HG02642 (cell line): ENCODE measurements around the gene XRN2.
"Not testable (repeated sequence)": the region's sequence is repeated elsewhere in the genome, so short reads cannot be mapped to it uniquely, and the experiment has no call there.

Experiments
- ATAC-seq: cut with Tn5 transposase; IDR thresholded peaks from one replicate; pipeline ENCODE4 v1.9.1; 2021; ENCODE audit warnings: mild to moderate bottlenecking; ENCODE audit not compliant: unreplicated experiment, poor library complexity

Gene XRN2

DNA sequence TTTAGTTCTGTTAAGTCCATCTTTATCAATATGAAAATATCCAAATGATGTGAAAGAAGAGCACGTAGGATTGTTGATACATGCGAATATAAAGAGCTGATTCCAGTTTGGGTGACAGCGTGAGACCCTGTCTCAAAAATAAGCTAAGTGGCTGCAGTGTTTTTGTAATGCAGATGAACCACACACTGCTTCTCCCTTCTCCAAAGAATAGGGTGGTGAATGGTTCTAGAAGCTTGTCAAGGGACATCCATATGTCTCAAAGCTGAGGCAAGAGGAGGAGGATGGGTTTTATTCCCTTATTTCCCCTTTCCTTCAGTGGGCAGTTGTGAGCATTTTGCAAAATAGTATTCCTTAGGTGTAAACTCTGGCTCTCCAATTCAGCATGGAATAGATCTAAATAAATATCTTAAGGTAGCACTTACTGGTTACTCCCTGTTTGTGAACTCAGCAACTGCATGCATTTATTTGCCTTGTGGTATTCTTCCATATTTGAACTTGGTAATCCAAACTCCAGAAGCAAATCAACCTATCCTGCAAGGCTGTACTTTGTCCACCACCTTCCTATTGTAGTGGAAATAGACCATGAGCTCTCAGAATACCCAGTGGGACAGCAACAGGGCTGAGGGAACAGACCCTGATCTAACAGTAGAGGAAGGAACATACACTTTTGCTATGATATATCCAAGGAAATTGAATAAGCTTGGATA lies 38.0 kb downstream of the XRN2 start:
- ATAC-seq = no peak

DNA sequence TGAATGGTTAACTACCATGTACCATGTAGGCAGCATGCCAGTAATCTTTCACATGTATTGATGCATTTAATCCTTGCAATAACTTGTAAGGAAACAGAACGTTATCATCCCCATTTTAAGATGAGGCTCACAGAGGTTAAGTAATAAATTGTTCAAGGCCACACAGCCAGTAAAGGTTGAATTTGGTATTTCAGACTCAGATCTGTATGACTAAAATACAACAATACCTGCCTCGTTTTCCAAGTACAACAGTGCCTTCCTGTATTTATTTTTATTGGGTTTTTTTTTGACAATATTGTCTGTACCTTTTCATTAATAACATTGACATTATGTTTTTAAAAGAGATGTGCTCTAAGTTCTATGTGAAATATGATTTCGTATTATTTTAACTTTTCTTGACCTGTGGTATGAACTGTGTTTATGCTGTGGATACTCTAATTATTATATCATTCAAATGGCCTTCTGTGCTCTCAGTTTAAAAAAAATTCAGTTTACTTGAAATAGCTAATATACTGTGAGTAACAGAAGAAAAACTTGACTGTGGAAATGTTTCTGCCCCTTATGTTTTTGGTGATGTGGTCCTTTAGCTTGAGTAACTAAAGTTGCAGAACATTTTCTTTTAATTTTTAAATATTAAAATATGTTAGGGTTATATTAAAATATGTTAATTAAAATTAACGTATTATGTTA lies 39.7 kb downstream of the XRN2 start:
- no peak for ATAC-seq

DNA sequence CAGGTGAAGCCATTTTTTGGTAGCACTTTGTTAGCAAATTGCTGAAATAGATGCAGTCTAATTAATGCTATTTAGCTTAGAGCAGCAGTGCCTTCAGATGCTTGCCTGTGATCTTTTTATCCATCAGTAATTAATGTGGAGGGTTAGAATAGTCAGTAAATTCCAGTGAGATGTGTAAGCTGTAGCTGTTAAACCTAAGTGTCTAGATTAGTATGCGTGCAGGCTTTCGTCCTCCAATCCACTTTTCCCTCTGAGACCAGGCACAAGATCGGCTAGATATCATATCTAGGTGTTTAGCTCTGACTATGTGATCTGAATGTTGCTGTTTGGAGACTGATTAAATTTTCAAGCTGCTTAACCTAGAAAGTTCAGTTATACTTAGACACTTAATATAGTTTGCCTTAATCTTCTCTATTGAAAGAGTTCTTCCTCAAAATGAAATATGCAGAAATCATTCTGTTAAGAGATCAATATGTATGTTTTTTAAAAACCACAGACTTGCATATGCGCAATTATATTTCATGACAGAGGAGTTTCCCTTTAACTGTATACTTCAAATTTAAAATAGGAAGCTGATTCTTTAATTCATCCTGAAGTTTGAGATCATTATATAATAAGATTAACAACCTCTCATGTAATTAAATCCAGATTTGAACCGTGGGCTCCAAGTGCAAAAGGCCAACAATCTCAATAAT lies 41.2 kb downstream of the XRN2 start:
- no peak for ATAC-seq

DNA sequence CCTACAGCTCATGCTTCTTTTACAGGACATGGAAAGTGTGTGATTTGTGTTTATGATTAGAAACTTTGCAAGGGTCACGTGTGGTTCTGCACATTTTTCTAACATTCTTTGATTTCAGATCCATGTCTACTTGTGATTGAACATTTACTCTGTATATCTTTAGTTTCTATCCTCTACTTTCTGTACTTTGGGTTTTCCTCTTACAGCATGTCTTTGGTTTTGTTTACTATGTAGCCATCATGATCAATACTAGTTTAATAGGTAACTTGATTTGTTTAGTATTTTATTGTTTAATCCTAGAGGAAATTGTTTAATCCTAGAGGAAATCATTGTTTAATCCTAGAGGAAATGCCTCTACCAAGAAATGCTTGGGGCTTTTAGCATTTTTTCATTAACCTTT lies 41.8 kb downstream of the XRN2 start:
- ATAC-seq = no peak

DNA sequence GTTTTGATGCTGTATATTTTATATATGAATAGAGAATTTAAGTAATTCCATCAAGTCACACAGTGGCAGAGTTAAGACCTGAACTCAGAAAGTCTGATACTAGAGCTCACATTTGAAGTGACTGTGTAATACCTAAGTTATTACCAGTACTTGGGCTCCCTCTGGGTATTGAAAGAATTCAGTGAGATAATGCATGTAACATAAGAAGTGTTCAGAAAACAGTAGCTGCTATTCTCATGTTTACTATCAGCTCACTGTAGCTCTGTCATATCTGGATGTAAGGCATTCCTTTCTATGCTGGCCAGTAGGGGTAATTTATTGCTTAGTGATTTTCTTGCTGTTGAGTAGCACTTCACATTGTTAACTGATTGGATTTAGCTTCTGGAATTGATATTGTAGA lies 49.6 kb downstream of the XRN2 start:
- no peak for ATAC-seq

DNA sequence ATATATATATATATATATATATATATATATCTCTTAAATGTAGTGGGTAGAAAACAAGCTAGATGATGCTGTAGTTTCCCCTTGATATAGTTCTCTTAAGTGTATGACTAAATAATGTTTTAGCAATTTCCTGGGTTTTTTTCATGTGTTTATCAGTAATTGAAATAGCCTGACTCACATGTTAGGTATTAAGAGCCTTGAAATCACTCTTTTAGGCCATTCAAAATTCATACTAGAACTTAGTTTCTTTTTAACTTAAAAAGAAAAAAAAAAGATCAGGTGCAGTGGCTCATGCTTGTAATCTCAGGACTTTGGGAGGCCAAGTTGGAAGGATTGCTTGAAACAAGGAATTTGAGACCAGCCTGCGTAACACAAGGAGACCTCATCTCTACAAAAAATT lies 50.1 kb downstream of the XRN2 start:
- no peak for ATAC-seq

DNA sequence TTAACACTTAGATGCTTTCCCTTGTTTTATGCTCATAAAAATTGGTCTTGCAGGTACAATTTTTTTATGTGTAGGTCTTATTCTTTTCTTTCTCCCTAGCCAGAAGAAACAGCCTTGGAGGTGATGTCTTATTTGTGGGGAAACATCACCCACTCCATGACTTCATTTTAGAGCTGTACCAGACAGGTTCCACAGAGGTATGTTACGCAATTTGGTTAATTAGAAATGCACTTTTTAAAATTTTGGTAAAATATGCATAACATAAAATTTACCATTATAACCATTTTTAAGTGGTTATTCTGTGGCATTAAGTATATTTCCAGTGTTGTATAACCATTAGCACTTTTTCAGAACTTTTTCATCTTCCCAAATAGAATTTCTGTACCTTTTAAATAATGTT lies 52.9 kb downstream of the XRN2 start:
- ATAC-seq = no peak

DNA sequence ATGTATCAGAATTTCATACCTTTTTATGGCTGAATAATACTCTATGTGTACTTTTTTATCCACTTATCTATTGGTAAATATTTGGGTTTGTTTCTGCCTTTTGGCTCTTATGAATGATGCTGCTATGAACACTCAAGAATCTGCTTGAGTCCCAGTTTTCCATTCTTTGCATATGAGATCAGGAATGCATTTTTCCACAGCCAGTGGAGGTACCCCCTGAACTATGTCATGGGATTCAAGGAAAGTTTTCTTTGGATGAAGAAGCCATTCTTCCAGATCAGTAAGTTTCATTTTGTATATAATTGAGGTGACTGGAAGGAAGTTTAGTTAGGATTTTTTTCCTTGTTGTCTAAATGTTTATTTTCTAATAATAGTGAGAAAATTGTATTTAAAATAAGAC lies 53.3 kb downstream of the XRN2 start:
- no peak for ATAC-seq

DNA sequence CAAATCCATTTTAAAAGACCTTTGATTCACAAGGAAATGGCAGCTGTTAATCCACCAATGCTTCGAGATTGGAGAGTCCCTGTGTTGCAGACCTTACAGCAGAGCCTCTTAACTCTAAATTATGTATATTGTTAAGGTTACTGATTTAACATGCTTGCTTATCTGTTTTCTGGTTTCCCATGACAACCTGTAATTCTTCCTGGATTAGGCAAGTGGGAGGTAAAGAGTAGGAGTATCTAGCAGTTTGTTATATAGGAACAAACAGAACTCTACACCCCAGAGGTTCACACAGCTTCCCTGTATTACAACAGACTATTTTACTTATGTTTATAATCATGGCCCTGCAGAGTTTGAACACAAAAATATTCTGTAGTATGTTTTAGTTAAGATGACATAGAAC lies 54.7 kb downstream of the XRN2 start:
- no peak for ATAC-seq

DNA sequence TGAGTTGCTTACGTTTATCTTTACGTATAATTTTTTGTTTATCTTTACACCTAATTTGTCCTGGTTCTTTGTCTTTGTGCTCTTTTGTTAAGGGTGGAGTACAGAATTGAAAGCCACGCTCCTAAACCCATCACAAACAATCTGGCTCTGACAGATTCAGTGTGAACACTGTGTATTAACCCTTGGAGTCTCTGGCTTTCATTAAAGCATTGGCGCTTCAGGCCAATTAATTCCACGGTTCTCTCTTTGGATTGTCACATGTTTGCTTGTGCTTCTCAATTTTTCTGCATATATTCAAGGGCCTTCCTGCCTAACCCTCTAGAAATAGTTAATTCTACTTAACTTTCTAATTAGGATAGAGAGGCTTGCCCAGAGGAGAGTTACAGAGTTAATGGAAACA lies 55.6 kb downstream of the XRN2 start:
- no peak for ATAC-seq

DNA sequence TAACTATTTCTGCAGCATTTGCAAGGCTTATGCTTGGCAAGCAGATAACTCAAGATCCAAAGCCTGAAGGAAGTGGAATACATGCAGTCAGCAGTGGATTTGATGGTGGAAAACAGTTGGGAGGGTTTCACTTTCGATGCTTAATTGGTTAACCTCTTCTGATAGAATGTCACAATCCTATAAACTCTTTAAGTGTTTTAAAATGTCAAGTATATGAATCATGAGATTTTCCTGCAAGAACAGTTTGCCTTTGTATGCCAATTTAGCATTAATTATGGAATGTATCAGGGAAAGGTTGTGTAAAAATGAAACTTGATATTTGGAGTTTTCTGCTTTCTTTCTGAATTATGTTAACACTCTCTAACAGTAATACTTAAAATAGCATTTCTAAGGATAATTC lies 57.6 kb downstream of the XRN2 start:
- ATAC-seq = no peak

DNA sequence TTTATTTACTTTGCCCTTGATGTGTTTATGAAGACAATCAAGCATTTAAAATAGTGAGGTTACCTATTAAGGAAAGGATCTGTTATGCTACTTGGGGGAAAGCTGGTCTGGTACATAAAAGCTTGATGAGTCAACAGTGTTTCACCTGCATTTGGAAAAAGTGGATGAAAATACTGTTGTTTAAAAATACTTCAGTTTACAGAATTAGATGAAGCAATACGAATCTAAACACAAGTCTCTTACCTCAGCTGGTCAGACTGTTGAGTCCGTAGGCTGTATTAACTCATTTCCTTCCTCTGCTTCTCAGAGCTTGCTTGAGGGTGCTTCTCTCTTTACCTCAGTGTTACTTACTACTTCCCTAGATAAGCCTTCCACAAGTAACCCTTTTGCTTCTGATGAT lies 58.1 kb downstream of the XRN2 start:
- ATAC-seq = no peak

DNA sequence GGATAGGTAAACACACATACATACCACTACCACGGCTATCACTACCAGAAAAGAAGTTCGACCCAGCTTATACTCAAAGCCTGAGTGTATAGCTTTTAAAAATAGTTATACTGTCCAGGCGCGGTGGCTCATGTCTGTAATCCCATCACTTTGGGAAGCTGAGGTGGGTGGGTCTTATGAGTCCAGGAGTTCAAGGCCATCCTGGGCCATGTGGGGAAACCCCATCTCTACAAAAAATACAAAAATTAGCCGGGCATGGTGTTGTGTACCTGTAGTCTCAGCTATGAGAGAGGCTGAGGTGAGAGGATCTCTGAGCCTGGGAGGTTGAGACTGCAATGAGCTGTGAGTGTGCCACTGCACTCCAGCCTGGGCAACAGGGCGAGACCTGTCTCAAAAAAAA lies 61.3 kb downstream of the XRN2 start:
- no peak for ATAC-seq

DNA sequence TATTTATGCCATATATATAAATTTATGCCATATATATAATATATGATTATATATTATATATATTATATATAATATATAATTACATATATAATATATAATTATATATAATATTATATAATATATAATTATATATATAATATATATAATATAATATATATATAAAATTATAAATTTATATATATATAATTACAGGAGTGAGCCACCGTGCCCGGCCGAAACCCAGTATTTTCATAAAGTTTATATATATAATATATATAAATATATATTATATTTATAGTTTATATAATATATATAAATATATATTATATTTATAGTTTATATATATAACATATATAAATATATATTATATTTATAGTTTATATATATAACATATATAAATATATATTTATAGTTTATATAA lies 62.6 kb downstream of the XRN2 start:
- no peak for ATAC-seq

DNA sequence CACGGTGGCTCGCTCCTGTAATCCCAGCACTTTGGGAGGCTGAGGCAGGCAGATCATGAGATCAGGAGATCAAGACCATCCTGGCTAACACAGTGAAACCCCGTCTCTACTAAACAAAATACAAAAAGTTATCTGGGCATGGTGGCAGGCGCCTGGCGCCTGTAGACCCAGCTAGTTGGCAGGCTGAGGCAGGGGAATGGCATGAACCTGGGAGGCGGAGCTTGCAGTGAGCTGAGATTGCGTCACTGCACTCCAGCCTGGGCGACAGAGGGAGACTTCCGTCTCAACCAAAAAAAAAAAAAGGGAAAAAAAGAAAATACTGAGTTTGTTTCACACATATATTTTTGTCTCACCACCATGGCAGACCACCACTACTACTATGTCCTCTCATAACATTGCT lies 63.1 kb downstream of the XRN2 start:
- not testable (repeated sequence) for ATAC-seq

DNA sequence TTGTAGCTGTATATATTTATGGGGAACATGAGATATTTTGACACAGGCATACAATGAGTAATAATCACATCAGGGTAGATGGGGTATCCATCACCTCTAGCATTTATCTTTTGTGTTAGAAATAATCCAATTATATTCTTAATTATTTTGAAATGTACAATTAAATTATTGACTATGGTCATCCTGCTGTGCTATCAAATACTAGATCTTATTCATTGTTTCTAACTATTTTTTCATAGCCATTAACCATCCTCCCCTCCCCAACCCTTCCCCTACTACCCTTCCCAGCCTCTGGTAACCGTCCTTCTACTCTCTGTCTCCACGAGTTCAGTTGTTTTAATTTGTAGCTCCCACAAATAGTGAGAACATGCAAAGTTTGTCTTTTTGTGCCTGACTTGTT lies 65.7 kb downstream of the XRN2 start:
- no peak for ATAC-seq

DNA sequence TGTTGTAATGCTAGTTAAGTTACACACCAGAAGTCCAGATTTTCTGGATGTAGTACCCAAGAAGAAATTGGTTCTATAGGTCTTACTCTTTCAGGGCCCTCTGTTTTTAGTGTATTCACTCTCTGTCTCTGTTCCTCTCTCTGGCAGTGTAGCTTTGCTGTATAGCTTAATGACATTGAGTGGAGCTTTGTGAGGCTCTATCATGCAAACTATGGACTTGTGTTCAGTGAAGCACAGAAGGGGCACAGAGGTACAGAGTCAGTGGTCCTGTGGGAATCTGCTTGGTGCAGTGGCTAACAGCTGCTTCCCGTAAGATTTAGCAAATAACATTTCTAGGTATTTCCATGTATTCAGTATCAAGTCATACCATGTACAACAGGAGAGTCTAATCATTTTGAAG lies 68.1 kb downstream of the XRN2 start:
- ATAC-seq = no peak

DNA sequence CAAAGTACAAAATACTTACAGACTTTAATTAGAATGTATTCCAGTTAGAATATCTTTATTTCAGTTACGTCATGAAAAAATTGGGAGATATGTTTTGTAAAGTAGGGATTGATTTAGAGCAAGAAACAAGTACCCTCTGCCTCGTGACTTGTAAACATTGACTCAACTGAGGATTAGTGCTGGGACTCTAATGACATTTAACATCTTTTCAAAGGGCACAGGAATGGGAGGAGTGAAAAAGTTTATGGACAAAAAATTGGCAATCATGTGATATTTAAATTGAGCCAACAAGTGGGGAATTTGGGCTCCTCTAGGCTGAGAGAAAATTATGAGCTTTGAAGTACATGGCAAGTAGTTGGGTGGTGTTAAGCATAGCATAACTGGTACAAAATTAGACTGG lies 68.9 kb downstream of the XRN2 start:
- ATAC-seq = no peak

DNA sequence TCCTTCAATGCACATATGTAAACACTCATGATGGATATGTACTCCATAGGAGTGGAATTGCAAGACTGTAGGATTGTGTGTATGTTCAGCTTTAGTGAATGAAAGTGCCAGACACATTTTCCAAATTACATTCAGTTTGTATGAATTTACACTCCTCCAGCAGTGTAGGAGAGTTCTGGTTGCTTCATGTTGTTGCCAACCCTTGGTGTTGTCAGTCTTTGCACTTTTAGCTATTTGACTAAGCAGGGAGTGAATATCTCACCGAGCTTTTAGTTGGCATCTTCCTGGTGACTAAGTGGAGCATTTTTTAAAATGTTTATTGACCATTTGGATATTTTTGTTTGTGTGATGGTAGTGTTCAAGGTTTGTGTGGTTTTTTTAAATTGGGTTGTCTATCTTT lies 70.3 kb downstream of the XRN2 start:
- no peak for ATAC-seq

DNA sequence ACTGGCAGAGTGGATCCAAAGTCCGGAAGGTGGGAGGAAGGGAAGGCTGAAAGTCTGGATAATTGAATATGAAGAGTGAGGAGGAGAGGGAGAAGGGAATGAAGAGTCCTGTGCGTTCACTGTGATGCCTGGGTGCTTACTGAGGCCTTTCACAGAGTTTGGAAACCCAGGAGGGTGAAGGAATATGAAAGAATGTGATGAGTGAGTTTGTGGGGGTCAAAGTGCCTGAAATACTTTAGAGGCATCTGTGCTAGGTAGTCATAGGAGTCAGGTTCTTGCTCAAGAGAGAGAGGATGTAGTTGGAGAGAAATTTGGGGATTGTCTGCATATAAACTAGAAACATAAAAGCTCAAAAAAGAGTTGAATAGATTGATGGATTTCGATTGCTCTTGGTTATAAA lies 73.5 kb downstream of the XRN2 start:
- no peak for ATAC-seq

DNA sequence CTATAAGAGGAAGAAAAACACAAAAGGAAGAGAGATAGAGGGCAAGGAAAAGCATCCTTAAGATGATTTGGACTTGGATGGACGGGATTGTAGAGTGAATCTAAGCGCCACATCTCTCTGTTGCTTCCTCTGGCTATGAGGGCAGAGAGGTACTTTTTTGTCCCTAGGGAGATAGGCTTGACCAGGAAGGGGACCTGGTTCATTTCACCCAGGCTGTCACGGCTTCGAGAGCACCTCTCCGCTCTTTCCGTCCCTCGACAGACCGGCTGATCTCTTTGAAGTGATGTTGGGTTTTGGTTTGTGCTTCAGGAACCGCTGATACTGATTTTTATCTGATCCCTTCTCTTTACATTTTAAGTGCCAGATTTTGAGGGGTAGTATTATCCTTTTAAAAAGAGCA lies 74.6 kb downstream of the XRN2 start:
- no peak for ATAC-seq

DNA sequence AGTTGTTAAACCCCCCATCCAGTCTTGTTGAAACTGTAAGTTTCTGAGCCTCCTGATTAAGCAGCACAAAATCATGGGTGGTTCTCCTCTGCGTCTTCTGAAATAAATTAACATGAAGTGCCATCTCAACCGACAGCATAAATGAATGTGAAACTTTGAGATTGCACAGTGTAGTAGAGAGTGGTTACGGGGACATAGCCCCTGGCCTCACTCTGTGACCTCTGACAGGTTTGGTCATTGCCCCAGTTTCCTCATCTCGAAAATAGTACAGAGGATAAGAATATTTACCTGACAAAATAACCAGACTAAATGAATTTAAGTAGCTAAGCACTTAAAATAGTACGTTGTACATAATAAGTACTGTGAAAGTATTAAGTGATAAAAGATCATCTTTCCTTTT lies 75.1 kb downstream of the XRN2 start:
- no peak for ATAC-seq
